ENCODE results near the gene DRC3.
"Not testable (repeated sequence)": the region's sequence is repeated elsewhere in the genome, so short reads cannot be mapped to it uniquely, and the experiment has no call there.

Gene DRC3

DNA sequence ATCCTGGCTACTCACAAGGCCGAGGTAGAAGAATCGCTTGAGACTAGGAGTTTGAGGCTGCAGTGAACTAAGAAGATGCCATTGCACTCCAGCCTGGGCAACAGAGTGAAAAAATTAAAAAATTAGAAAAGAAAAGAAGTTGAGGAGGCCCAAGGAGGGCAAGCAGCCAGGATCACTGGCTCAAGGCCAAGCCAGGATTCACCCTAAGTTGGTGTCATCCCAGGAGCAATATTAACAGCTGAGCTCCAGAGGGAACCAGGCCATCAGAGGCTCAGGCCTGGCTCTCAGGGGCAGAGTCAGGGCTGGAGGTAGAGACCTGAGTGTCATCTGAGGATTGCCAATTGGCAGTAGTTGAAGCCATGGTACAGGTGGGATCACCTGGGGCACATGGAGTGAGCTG is 20.7 kb downstream of the DRC3 start:
- no peak for DNase-seq (ENCODE audit: low read depth, low spot score)

DNA sequence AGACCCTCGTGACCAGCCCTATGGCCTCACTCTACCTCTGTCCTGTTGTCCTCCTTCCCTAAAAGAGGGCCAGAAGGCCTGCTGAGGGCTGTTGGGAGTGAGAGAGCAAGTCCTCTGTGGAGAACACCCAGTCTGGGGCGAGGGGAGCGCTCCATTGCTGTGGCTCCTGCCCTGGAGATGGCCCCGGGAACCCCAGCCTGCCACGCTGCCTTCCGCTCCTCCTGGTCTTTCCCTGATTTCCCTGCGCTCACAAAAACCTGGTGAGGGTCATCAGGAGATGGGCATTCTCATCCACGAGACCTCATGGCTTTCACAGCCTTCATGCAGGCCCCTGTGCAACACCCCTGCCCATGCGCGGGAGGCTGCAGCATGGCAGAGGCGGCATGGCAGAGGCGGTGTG is 21.2 kb downstream of the DRC3 start:
- no peak for DNase-seq (ENCODE audit: low read depth, low spot score)

DNA sequence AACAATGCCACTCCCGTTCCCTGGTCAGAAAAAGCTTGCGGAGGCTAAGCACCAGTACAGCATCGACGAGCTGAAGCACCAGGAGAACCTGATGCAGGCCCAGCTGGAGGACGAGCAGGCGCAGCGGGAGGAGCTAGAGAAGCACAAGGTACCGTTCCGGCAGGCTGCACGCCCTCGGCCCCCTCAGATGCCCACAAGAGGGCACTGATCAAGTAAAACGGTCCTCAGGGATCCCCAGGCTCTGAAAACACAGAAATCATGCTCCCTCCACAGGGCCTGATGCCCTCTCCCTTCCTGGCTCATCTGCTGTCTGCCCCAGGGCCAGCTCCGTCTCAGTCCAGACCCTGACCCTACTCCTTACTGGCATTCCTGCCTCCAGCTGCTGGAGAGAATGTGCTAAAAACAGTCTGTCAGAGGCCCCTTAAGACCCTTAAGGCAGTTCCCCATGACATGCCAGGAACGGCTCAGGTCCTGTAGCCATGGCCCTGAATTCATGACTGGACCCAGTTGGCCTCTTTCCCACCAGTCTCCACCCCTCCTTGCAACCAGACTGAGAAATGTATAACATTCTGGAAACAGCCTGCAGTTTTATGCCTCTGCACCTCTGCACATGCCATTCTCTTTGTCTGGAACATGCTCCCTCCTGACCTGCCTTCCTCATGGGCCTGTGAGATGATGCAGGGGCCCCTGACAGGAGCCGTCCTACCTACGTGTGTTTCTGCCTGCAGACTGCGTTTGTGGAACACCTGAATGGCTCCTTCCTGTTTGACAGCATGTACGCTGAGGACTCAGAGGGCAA is 21.8 kb downstream of the DRC3 start:
- DNase-seq (ENCODE audit: low read depth, low spot score): no peak

DNA sequence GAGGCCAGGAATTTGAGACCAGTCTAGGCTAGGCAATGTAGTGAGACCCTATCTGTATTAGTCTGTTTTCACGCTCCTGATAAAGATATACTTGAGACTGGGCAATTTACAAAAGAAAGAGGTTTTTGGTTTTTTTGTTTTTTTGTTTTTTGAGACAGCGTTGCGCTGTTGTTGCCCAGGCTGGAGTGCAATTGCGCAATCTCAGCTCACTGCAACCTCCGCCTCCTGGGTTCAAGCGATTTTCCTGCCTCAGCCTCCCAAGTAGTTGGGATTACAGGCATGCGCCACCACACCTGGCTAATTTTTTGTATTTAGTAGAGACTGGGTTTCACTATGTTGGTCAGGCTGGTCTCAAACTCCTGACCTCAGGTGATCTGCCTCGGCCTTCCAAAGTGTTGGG is 23.2 kb downstream of the DRC3 start:
- DNase-seq (ENCODE audit: low read depth, low spot score): not testable (repeated sequence)

DNA sequence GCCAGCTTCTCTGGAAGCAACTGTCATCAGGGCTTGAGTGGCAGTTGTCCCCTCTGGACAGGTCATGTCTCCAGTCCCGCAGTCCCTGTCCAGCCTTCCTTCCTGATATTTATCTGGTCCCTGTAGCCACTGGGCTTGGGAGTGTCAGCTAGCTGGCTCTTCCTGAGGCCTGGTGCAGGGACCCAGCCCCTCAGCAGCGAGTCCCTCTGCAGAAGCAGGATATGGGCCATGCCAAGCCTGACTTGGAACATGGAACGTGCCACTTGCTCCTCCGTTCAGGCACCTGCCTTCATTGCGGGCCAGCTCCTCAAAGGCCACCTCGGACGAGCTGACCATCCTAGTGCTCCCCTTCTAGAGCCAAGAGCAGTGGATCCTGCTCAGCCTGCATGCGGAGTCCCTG is 26.3 kb downstream of the DRC3 start:
- no peak for DNase-seq (ENCODE audit: low read depth, low spot score)

DNA sequence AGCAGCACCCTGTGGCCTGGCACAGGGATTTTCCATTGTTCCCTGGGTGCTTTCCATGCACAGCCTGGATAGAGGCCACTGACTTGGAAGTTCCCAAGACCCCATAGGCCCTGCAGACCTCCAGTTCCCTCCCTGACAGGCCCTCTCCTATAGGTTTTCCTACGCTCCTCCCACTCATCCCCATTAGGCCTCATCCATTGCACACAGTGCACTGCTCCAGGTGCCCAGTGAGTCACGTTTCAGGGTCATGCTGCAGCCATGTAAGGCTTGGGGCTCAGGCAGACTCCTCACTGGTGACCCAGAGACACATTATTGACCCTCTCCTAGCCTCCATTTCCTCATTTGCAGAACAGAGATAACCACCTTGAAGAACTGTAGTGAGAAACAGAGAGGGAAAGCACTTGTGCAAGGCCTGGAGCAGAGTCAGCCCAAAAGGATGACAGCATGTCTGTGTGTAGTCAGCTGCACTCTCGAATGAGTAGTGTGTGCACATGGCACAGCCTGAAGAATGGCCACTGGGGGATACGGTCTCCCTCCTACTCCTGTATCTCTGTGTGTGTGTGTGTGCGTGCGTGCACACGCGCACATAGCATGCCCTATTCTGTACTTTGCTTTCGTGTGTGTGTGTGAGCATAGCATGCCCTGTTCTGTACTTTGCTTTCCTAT is 26.8 kb downstream of the DRC3 start:
- DNase-seq (ENCODE audit: low read depth, low spot score): no peak

DNA sequence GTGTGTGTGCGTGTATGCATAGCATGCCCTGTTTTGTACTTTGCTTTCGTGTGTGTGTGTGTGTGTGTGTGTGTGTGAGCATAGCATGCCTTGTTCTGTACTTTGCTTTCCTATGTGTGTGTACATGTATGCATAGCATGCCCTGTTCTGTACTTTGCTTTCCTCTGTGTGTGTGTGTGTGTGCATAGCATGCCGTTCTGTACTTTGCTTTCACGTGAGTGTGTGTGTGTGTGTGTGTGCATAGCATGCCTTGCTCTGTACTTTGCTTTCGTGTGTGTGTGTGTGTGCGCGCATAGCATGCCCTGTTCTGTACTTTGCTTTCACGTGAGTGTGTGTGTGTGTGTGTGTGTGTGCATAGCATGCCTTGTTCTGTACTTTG is 27.4 kb downstream of the DRC3 start:
- DNase-seq (ENCODE audit: low read depth, low spot score): no peak

DNA sequence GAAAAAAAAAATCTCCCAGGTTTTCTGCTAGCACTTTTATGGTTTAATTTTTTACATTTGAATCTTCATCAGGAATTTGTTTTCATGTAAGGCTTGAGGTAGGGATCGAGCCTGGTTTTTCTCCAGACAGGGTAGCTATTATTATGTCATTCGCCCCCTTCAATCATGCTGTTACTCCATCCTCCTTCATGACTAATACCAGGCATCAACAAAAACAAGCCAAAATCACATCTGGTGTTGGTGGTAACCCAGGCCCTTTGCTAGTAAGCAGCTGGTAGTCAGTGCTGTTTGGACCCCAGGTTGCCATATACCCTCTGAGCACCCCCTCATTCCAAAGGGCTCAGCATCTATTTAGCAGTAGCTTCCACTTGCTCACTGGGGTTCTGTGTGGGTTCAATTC is 29.5 kb downstream of the DRC3 start:
- no peak for DNase-seq (ENCODE audit: low read depth, low spot score)

DNA sequence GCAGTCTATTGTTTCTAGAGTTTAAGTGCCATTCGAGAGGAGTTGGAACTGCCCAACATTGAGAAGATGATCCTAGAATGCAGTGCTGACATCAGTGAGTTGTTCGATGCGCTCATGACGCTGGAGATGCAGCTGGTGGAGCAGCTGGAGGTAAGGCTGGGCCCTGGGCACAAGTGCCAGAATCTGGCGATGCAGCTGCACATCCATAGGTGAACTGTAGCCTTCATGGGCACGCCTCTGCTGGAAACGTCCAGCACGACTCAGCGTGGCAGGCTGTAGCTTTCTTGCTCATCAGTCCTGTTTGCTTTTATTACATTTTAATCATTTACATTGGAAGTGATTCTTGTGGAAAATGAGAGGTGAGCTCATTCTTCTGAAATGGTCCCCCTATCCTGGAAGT is 31.7 kb downstream of the DRC3 start:
- no peak for DNase-seq (ENCODE audit: low read depth, low spot score)

DNA sequence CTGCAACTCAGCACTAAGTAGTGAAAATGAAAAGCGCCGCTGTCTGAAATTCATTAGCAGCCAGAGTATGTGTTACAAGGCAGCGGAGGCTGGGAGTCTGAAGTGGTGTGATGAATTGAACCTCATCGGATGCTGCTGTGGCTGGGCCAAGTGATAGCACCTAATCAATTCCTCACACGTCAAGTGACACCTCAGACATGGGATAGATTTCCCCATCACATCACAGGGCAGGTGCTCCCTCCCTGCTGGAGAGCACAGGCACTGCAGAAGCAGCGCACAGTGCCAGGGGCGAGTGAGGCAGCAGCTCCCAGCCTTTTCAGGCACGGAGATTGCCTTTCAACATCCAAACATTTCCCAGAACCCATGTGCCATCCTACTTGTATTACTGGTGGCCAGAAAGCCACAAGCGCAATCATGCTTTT is 32.2 kb downstream of the DRC3 start:
- no peak for DNase-seq (ENCODE audit: low read depth, low spot score)

DNA sequence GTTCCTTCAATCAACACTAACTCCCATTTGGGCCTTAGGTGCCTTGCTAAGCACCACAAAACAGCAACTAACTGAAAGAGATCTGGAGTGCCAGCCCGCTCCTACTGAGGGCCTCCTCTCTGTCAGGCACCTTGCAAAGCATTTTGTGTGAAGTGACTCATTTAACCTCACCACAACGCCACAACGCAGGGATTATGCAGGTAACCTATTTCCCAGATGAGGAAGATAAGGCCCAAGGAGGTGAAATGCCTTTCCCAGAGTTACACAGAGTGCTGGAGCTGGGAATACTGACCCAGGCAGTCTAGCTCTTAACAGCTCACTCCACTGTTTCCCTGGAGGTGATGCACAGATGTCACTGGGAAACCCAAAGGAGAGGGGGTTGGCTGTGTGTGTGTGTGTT is 32.8 kb downstream of the DRC3 start:
- DNase-seq (ENCODE audit: low read depth, low spot score): no peak

DNA sequence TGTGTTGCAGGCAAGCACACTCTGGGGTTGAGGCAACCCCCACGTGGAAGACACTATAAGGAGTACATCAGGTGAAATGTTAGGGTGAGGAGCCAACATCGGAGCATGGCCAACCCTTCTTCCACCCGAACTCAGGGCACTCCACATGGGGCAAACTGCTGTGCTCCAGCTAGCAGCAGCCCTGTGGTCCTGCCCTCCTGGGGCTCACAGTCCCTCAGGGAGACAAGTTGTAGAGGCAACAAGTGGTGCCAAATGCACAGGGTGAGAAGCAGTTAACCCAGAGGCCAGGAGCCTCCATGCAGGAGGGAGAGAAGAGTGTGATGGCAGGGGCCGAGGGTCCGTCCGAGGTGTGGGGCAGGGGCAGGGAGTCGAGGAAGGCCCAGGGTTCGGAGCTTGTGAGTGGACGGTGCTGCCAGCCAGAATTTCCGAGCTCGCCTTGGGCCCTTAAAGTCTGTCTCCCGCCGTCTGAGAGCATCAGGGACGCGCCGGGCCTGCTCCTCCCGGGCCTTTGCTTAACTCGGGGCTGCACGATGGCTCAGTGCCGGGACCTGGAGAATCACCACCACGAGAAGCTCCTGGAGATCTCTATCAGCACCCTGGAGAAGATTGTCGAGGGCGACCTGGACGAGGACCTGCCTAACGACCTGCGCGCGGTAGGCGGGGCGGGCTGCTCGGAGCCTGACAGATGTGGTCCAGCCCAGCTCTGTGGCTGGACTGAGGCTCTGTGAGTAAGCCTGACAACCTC is 34.0 kb downstream of the DRC3 start:
- DNase-seq (ENCODE audit: low read depth, low spot score): no peak

DNA sequence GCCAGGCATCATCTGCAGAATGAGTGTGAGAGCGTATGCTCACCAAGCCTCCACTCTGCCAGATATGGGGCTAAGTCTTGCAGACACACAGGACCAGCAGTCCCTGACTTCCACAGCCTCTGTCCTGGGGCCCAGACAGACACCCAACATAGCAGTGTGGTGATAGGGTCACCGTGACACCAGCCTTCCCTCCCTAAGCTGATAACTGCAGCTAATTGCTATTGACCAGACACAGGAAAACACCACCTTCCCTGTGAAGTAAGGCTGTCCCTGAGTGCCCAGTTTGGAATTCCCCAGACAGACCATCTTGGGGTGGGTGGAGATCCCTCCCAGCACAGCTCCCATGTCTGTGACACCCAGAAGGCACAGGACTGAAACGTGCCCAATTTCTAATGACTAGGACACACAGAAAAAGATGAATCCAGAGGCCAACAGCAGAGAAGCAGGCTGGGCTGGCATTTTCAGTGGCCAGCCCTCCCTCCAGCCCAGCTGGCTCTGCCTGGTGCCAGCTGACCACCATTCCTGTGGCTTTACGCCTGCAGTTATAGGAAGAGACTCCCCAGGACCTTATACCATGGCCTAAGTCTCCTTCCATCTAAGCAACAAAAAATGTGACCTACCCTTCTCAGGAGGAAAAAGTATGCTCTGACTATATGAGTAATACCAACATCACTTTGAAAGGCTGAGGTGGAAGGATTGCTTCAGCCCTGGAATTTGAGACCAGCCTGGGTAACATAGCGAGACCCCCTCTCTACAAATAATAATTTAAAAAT is 36.0 kb downstream of the DRC3 start:
- no peak for DNase-seq (ENCODE audit: low read depth, low spot score)

DNA sequence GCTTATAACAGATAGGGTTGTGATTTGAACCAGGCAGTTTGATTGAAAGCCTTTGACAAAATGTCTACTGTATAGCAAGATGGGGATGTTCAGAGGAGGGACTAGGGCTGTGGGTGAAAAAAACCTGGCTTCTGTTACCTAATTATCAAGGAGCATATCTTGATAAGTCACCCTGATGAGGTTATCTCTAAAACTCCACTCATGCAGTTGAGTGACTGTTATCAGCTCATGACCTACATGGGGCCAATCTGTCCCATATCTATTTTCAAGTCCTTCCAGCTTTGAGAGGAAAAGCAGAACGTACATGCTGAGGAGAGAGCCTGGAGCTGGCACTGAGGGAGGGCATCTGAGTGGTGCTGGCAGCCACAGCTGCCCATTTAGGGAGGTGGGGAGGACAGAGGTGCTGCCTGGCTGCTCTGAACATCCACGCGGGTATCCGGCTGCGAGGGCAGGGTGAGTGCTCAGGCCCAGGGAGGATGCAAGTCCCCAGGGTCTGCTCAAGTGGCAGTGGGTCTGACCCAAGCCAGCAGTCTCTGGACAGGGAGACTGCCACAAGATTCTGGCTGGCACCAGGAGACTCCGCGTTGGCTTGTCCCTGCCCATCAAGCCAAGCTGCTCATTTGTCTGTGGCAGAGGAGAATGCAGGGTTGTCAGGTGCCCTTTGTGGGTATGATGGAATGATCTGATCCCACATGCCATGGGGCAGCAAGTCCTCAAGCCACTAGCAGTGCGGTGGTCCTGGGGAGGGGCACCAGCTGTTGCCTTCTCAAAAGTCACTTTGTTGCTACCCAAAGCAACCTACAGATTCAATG is 37.2 kb downstream of the DRC3 start:
- DNase-seq (ENCODE audit: low read depth, low spot score): no peak

DNA sequence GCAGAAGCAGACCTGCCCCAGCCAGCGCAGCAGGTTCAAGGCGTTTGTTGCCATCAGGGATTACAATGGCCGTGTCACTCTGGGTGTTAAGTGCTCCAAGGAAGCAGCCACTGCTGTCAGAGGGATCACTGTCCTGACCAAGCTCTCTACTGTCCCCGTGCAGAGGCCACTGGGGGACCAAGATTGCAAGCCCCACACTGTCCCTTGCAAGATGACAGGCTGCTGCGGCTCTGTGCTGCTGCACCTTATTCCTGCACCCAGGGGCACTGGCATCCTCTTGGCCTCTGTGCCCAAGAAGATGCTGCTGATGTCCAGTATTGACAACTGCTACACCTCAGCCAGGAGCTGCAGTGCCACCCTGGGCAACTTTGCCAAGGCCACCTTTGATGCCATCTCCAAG is 38.6 kb downstream of the DRC3 start:
- DNase-seq (ENCODE audit: low read depth, low spot score): no peak

DNA sequence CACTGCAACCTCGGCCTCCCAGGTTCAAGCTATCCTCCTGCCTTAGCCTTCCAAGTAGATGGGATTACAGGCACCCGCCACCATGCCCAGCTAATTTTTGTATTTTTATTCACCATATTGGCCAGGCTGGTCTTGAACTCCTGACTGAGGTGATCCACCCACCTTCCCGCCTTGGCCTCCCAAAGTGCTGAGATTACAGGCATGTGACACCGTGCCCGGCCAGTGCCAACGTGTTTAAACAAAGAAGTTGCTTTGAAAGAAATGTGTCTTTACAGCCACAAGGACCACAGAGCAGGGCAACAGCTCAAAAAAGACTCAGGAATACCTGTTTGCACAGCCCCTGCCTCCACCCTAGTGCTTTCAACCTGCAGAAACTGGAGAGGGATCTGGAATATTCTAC is 41.3 kb downstream of the DRC3 start:
- no peak for DNase-seq (ENCODE audit: low read depth, low spot score)

DNA sequence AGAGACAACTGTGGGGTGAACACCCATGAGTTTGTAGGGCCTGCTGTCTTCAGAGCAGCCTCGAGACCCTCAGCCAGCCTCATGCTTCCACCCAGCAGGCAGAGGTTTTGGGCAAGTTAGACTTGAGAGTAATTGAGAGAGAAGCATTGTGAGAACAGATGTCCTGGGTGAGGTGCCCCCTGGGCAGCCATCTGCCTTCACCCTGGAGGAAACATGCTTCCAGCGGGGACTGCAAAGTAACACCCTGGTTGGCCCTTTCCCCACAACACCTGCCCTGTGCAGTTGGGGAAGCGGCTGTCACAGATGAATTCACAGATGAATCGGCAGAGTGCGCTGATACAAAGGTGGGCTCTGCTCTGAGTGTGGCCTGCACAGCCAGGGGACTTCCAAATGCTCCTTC is 42.9 kb downstream of the DRC3 start:
- no peak for DNase-seq (ENCODE audit: low read depth, low spot score)

DNA sequence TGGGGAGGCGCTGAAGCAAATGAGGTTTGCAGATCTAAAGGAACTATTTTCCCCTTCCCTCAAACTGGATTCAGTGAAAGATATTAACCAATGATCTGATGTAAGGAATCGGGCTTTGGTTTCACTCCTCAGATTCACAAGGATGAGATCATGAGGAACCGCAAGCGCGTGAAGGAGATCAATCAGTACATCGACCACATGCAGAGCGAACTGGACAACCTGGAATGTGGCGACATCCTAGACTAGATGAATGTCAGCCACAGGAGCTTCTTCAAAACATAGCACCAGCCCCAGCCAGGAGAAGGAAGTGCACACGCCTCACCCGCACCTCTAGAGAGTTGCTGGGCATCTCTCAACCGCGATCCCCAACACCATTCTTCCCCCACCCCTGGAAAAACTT is 43.8 kb downstream of the DRC3 start:
- no peak for DNase-seq (ENCODE audit: low read depth, low spot score)

DNA sequence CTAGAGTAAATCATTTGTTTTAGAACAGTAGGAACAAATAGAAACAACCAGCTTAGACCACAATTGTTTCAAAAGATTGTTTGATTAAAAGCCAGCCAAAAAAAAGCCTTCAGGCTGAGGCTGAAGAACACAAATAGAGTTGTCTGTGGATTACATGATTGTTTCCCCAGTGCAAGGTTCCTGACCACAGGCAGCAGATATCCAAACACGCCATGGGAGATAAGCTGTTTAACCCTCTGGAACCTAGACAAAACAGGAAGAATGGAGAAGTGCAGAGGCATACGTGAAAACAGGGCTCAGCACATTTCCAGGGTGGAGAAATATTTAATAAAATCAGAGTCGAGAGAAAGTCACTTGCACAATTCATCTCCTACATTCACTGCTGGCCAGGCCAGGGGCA is 45.3 kb downstream of the DRC3 start:
- no peak for DNase-seq (ENCODE audit: low read depth, low spot score)

DNA sequence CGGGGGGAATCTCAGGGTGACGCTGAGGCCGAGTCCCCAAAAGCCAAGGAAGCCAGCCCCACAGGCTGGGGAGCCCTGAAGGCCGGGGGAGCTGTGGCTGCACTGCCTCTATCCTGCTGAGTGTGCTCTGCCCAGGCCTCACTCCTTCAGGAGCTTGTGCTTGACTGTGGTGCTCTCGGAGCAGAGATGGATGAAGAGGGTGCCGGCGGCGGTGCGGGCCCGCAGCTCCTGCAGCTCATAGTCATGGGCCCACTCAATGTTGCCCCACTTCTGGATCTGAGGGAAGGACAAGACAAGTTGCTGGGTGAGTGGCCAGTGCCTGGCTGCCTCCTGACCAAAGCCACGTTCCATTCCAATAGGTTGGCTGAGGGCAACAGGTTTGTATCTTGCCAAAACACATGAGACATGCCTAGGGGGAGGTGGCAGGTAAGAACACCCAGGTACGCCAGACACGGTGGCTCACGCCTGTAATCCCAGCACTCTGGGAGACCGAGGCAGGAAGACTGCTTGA is 45.8 kb downstream of the DRC3 start:
- DNase-seq (ENCODE audit: low read depth, low spot score): no peak

DNA sequence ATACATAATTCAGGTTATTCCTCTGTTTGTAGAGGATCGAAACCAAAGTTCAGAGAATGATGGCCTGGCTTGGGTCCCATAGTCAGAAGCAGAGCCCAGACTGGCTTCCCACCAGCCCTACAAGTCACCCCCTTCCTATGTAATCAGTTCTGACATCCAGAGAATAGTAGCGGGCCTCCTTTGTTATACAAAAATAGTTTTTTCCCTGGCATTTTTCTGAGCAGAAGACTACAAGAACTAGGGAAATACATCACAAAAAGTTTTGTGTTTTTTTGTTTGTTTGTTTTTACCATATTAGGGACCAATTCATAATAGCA is 47.1 kb downstream of the DRC3 start:
- no peak for DNase-seq (ENCODE audit: low read depth, low spot score)
